GM21737 (cell line): ENCODE results near the gene RMND1.
A peak's percentile ranks its signal among the peaks of the same experiment; 100 is the strongest.
"Not testable (repeated sequence)": the region's sequence is repeated elsewhere in the genome, so short reads cannot be mapped to it uniquely, and the experiment has no call there.

Experiments
- ATAC-seq: cut with Tn5 transposase; IDR thresholded peaks from one replicate; pipeline ENCODE4 v1.9.1; 2021; ENCODE audit warnings: mild to moderate bottlenecking, moderate library complexity; ENCODE audit not compliant: unreplicated experiment

Gene RMND1

DNA sequence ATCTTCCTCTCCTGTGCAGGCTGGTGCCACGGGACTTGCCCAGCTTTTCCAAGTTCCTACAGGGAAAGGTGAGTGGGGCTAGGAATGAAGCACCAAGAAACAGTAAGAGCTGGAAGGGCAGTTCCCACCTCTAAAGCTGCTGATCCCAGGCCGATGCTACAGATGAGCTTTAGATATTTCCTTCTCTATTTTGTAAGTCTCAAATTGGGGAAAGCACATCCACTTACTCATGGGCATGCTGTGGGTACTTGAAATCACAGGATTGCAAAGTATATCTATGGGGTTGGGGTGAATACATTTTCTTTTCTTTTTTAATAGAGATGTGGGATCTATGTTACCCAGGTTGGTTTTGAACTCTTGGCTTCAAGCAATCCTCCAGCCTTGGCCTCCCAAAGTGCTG is 63.7 kb downstream of the RMND1 start:
- no peak for ATAC-seq

- ATAC-seq, result no peak
These were observed 64.6 kb downstream of the RMND1 start for GRCh38 chr6:151387175-151387970.

- ATAC-seq, result no peak
These were observed 66.7 kb downstream of the RMND1 start for GRCh38 chr6:151385177-151385576.

DNA sequence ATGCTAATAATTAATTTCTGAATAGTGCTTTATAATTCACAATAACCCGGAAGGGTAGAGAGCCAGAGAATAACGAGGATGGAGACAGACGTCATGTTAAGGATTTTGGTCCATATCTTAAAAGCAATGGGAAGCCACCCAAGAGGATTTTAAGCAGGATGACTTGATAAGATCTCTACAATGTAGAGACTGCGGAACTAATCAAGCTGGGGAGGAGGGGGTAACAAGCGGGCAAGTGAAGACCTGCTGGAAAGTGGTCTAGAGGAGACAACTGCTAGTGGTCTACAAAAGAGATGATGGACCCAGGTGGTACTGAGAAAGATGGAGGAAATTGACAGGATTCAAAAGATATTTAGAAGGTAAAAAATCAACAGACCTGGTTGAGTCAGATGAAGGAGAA is 67.8 kb downstream of the RMND1 start:
- no peak for ATAC-seq

DNA sequence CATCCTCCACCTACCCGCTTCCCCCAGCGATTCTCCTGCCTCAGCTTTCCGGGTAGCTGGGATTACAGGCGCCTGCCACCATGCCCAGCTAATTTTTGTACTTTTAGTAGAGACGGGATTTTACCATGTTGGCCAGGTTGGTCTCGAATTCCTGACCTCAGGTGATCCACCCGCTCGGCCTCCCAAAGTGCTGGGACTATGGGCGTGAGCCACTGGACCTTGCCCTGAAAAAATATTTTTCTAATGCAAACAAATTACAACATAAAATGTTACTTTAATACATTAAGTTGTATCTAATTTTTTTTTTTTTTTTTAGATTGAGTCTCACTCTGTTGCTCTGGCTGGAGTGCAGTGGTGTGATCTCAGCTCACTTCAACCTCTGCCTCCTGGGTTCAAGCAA is 69.3 kb downstream of the RMND1 start:
- not testable (repeated sequence) for ATAC-seq

GRCh38 chr6:151381722-151382121 is 70.2 kb downstream of the RMND1 start:
- ATAC-seq, result no peak

- no peak for ATAC-seq
These were observed 71.1 kb downstream of the RMND1 start for GRCh38 chr6:151380848-151381205.

DNA sequence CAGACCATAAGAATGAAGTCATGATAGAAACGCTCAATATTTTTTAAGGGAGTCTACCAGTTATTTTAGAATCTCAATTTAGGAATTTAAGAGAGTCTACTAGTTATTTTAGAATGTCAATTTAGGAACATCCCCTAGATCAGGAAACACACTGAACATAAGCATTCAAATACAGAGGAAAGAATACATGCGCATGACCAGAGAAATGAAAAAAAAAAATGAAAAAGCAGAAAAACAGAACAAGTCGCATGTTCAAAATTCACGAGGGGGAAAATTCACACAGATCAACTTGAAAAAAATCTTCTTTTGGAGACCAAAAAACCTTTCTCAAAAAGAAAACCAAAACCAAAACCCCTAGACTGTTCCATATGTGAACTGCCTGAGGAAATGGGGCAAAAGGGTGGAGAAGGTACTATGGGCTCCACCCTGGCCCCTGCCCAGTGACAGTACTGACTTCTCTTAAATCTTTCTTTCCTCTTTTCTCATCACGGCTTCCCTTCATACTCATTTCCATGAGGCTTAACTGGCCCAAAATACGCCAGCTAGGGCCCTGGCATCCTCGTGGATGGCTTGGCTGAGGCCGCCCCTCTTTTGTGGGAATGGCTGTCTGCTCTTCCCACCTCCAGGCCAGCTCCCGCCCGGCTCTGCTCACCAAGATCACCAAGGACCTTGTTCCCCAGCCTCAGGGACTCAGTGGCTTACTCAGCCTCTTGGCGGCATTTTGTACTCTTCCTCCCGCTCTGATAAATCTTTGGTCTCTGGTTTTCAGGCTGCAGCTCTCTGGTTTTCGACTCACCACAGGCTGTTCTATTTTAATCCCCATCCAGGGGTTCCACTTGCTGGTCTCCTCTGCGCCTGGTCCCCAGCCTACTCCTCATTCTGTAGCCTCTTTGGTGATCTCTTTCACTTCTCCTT is 71.7 kb downstream of the RMND1 start:
- peak; percentile 42 for ATAC-seq

DNA sequence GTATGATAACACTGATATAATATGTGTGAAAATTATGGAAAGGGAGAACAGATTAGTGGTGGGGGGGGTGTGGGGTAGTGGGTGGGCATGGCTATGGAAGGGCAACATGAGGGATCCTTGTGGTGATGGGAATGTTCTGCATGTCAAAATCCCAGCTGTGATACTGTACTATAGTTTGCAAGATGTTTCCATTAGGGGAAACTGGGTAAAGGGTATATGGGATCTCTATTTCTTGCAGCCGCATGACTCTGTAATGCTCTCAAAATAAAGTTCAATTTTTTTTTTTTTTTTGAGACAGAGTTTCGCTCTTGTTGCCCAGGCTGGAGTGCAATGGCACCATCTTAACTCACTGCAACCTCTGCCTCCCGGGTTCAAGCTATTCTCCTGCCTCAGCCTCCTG is 74.8 kb downstream of the RMND1 start:
- no peak for ATAC-seq

GRCh38 chr6:151376440-151376839 is 75.5 kb downstream of the RMND1 start:
- no peak for ATAC-seq

GRCh38 chr6:151375833-151376232 is 76.1 kb downstream of the RMND1 start:
- ATAC-seq, result no peak

DNA sequence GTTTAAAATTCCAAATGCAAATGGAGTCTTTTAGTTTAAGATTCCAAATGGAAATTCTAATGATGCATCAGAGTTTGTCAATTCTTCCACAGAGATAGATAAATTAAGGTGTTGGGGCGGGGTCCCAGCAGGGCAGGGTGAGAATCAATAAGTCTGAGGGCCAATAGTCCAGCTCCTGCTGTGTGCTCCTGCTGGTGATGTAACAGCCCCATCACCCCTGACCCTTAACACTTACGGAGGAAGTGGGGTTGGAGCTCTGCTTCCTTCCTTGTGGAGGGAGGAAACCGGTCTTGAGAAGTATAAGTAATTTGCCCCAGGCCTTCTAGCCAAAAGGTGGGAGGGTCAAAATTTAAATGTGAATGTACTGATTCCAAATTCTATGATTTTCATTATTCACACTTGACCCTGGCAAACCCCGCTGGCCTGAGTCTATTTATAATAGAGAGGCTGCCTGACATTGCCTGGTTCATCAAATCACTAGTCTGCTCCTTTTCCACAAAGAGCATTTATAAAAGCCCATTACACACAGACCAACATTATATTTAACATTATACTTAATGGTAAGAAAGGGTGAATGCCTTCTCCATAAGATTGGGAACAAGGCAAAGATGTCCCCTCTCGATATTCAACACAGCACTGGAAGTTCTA is 77.8 kb downstream of the RMND1 start:
- ATAC-seq, result no peak

DNA sequence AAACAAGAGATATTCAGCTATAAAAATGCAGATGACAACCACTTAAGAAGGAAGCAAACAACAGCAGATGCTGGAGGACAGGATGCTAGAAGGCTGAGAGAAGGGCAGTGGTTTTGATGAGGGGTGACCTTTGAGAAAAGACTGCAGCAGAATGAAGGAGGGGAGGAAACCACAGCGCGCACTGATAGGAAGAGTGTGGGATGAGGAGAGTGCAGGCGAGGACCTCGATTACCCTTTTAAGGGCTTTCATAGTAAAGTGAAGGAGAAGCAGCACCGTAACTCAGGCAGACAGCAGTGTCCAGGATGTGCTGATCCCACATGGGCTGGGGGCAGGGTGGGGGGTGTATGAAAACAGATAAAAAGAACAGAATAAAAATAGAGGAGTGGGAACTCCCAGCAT is 79.8 kb downstream of the RMND1 start:
- no peak for ATAC-seq

DNA sequence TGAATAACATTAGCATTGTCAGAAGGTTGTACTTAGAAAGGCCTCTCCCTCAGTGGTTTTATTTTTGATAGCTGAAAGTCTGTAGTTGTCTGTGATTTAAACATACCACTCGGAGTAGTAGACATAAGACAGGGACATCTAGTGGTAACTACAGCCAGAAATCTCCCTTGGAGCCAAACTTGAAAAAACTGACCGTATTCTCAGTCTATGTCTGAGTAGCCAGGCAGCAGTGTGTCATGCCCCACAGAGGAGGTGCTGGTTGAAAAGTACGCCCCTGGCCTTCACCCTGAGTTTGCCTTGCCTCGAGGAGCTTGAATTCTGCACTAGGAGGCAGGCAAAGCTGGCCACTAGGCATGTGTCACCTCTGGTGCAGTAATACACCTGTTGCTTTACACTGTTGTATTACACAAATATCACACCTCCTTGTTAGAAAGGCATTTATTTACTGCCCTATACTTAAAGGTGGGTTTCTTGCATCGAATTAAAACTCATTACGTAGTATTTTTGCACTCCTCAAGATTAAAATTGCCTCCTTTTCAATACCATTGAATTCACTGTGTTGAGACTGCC is 81.3 kb downstream of the RMND1 start:
- no peak for ATAC-seq

GRCh38 chr6:151365233-151365632 is 86.7 kb downstream of the RMND1 start:
- no peak for ATAC-seq

- ATAC-seq, result no peak
These were observed 92.4 kb downstream of the RMND1 start for GRCh38 chr6:151359486-151359885.

DNA sequence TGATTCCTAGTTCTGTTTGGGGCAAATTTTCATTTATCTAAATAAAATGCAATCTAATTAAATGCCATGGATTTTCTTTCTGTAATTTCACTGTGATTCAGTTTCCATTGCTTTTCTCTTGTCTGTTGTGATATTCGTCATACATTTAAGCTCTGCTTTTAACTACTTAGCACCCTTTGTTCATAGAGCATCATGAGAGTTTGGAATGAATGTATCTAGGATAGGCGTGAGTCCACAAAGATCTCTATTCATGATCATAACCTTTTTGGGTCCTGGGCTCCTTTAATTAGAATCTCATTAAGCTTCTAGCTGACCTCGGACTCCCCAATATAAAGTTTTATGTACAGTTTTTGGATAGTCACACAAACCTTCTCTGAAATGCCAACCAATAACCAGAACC is 93.5 kb downstream of the RMND1 start:
- ATAC-seq, result no peak

DNA sequence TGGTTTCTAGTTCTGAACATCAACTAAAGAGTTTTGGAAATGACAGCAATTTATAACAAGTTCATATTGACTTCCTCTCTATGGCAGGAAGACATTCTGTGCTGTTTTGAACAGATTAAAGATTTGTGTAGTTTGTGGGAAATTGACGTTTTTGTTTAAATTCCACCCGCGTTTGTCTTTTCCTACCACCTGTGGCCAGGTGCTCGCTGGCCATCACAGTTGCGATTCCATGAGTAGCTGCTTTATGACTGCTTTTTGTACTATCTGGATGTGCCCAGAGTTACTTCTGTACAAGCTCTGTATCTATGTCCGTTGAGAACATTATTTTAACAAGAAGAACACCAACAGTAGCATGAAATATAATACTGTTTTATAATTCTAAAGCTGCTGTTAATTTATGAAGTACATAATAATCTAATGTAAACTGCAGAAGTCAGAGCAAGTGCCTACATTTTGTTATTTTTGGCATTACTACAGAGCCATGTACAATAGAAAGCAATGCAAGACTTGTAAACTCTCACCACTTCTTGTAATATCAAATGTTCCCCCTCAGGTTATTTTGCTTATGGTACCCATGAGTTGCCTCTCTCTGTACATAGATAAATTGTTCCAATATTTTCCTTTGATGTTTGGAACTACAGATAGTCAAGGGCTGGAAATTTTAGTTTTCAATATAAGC is 94.0 kb downstream of the RMND1 start:
- ATAC-seq, result no peak

DNA sequence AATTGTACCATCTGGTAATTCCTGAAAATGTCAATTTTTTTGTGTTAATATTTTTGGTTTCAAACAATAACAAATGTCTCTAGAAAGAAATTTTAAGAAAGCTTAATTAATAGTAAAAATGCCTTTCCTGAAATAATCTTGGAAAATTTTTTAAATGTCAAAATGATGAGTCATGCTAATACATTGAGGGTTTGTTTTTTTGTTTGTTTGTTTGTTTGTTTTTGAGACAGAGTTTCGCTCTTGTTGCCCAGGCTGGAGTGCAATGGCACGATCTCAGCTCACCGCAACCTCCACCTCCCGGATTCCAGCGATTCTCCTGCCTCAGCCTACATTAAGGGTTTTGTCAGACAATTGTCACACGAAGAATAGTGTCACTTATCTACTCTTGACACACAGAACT is 94.9 kb downstream of the RMND1 start:
- ATAC-seq, result not testable (repeated sequence)
